ENCODE data around the gene LY6G6C.

LY6G6C gene

DNA sequence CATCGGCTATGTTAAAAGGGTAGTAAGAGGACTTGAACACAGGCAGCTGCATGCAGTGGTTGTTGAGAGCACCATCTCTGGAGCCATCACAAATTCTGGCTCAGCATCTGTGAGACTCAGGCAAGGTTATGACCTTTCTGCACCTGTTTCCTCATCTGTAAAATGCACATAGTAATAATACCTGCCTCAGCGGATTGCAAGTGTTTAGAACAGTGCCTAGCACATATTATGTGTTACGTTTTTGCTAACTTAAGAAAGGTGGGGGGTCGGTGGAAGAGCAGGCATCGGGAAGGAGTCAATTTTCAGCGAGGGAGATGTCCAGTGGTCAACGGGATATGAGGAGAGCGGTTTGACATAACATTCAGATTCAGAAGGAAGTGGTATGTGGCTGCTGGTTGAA, 43.6 kb downstream of the LY6G6C start:
- DNase-seq, result no peak

GRCh38 chr6:31676904-31677303, 44.6 kb downstream of the LY6G6C start:
- no peak for DNase-seq

GRCh38 chr6:31676322-31676903, 45.1 kb downstream of the LY6G6C start:
- no peak for DNase-seq

GRCh38 chr6:31669676-31670075, 51.9 kb downstream of the LY6G6C start, which contains the start of gene LY6G5B:
Gene LY6G5B (plus strand): TSS chr6:31669976. CDS start chr6:31670951, 975 bp downstream.
- DNase-seq, result no peak
